A549 (cell line): Measurements from ENCODE around the gene HGF. TPM values are rescaled to one million over a fixed set of nuclear protein-coding genes. Genes with fewer than 3 reads are reported as not detected.

Experiments used
- ATAC-seq, 2 experiments: fragments of 200-7000 bp in 1 of 2; fragments of >200 bp in 1 of 2; cut with Nextera tagmentation in 1 of 2; cut with Tn5 transposase in 1 of 2; 3 replicates each; pipeline versions ENCODE4 v1.8.0 to v1.9.1; 2018 to 2020; ENCODE audit warnings: mild to moderate bottlenecking in 1 of 2, moderate library complexity in 1 of 2
- CTCF ChIA-PET: fragments of 300-600 bp; sonication (Branson Sonifier 250); formaldehyde crosslinking; extraction: SDS; loops from one replicate; lab custom pipeline; 2021; ENCODE audit warnings: antibody characterized with exemption, inconsistent platforms; lab: Yijun Ruan, JAX
- POLR2A ChIA-PET: fragments of 350-600 bp; formaldehyde crosslinking; extraction: SDS; loops from one replicate; lab custom pipeline; 2021; ENCODE audit warnings: antibody characterized with exemption, inconsistent platforms; lab: Yijun Ruan, JAX
- DNase-seq, 2 experiments: peaks; one replicate each; pipeline versions ENCODE4 v3.0.0 to v3.0.0-alpha.2; 2011 to 2016; ENCODE audit warnings: low read depth in 1 of 2, low spot score in 1 of 2
- FAIRE-seq: peaks from 2 replicates; lab custom pipeline; 2011; peaks lifted over from hg19 to GRCh38; lab: Jason Lieb, UNC
- H3K27ac ChIP-seq, 2 experiments: fragments of >200 bp; sonication (Bioruptor Twin); formaldehyde crosslinking; 3 replicates each; pipeline ENCODE4 v1.5.1; 2016 to 2017
- H3K4me1 ChIP-seq: fragments of >200 bp; sonication (Bioruptor Twin); formaldehyde crosslinking; 3 replicates; pipeline ENCODE4 v1.6.1; 2016
- H3K4me2 ChIP-seq: fragments of >200 bp; sonication (Bioruptor Twin); formaldehyde crosslinking; 3 replicates; pipeline ENCODE4 v1.6.1; 2016
- H3K4me3 ChIP-seq: fragments of >200 bp; sonication (Bioruptor Twin); formaldehyde crosslinking; 3 replicates; pipeline ENCODE4 v1.5.1; 2016
- H3K9me3 ChIP-seq: fragments of >200 bp; sonication (Bioruptor Twin); formaldehyde crosslinking; 3 replicates; pipeline ENCODE4 v1.6.1; 2016
- CBX8 ChIP-seq: fragments of 200-600 bp; sonication (generic); IDR thresholded peaks from 2 replicates; pipeline ENCODE4 v1.6.1; 2016
- CHD2 ChIP-seq: fragments of 150-350 bp; IDR thresholded peaks from 2 replicates; pipeline ENCODE4 v1.6.1; 2014; ENCODE audit warnings: low read length; ENCODE audit not compliant: partially characterized antibody
- CHD4 ChIP-seq: fragments of 200-600 bp; sonication (generic); IDR thresholded peaks from 2 replicates; pipeline ENCODE4 v1.6.1; 2016; ENCODE audit warnings: antibody characterized with exemption, mild to moderate bottlenecking, borderline replicate concordance
- EHF ChIP-seq: fragments of 250-450 bp; sonication (Bioruptor Pico); IDR thresholded peaks from 2 replicates; pipeline ENCODE4 v1.5.0; 2020; ENCODE audit warnings: mild to moderate bottlenecking
- EHMT2 ChIP-seq: fragments of 200-600 bp; sonication (generic); IDR thresholded peaks from 2 replicates; pipeline ENCODE4 v1.6.1; 2016; ENCODE audit warnings: antibody characterized with exemption, low read depth, mild to moderate bottlenecking, moderate library complexity
- EP300 ChIP-seq, 2 experiments: fragments of >200 bp; sonication (Bioruptor Twin); formaldehyde crosslinking; IDR thresholded peaks; 2 replicates in 1 of 2; 3 replicates in 1 of 2; pipeline ENCODE4 v1.6.1; 2016 to 2017
- ESRRA ChIP-seq: fragments of 150-350 bp; IDR thresholded peaks from 2 replicates; pipeline ENCODE4 v1.6.1; 2014; ENCODE audit warnings: mild to moderate bottlenecking, low read length, borderline replicate concordance
- FOSL2 ChIP-seq, 2 experiments: fragments of 450-650 bp in 1 of 2; fragments of >200 bp in 1 of 2; sonication (Bioruptor Twin) in 1 of 2; formaldehyde crosslinking; IDR thresholded peaks; 2 replicates each; pipeline versions ENCODE4 v1.5.0 to v1.6.1; 2016 to 2020; ENCODE audit warnings: mild to moderate bottlenecking in 1 of 2, moderate library complexity in 1 of 2
- FOXS1 ChIP-seq: fragments of 250-450 bp; sonication (Bioruptor Pico); IDR thresholded peaks from 2 replicates; pipeline ENCODE4 v1.5.0; 2020; ENCODE audit warnings: mild to moderate bottlenecking, moderate library complexity
- HDAC2 ChIP-seq: fragments of 200-600 bp; sonication (generic); IDR thresholded peaks from 2 replicates; pipeline ENCODE4 v1.6.1; 2016
- HOXA7 ChIP-seq: fragments of 250-450 bp; sonication (Bioruptor Pico); IDR thresholded peaks from 2 replicates; pipeline ENCODE4 v1.5.0; 2020; ENCODE audit warnings: mild to moderate bottlenecking, moderate library complexity
- HOXB13 ChIP-seq: fragments of 250-450 bp; sonication (Bioruptor Pico); IDR thresholded peaks from 2 replicates; pipeline ENCODE4 v1.5.0; 2020; ENCODE audit warnings: low read depth, mild to moderate bottlenecking, moderate library complexity
- HOXB5 ChIP-seq: fragments of 250-450 bp; sonication (Bioruptor Pico); IDR thresholded peaks from 2 replicates; pipeline ENCODE4 v1.5.0; 2020; ENCODE audit warnings: mild to moderate bottlenecking, moderate library complexity
- JUN ChIP-seq, 2 experiments: fragments of >200 bp; sonication (Bioruptor Twin); formaldehyde crosslinking; IDR thresholded peaks; 2 replicates in 1 of 2; 3 replicates in 1 of 2; pipeline ENCODE4 v1.6.1; 2016 to 2017
- KDM1A ChIP-seq: fragments of 200-600 bp; sonication (generic); IDR thresholded peaks from 2 replicates; pipeline ENCODE4 v1.6.1; 2016; ENCODE audit warnings: low read depth, mild to moderate bottlenecking
- KDM5A ChIP-seq: fragments of 200-600 bp; sonication (generic); IDR thresholded peaks from 2 replicates; pipeline ENCODE4 v1.6.1; 2016; ENCODE audit warnings: antibody characterized with exemption, mild to moderate bottlenecking
- MAFK ChIP-seq: fragments of 450-650 bp; IDR thresholded peaks from 2 replicates; pipeline ENCODE4 v1.6.1; 2014; ENCODE audit not compliant: partially characterized antibody
- MYC ChIP-seq: IDR thresholded peaks from 2 replicates; pipeline ENCODE4 v1.6.1; 2012; ENCODE audit warnings: mild to moderate bottlenecking, inconsistent platforms, low read length, improper control_type of control experiment, borderline replicate concordance
- NPAS2 ChIP-seq: fragments of 250-450 bp; sonication (Bioruptor Pico); IDR thresholded peaks from 2 replicates; pipeline ENCODE4 v1.8.0; 2022; ENCODE audit warnings: mild to moderate bottlenecking, moderate library complexity, borderline replicate concordance
- PHF8 ChIP-seq: fragments of 200-600 bp; sonication (generic); IDR thresholded peaks from 2 replicates; pipeline ENCODE4 v1.6.1; 2016; ENCODE audit warnings: low read depth, mild to moderate bottlenecking, antibody characterized with exemption, moderate library complexity, borderline replicate concordance
- POLR2AphosphoS2 ChIP-seq: conservative IDR thresholded peaks from 2 replicates; pipeline ENCODE4 v1.6.1; 2012; ENCODE audit warnings: low read length, improper control_type of control experiment, inconsistent platforms
- RARB ChIP-seq: fragments of 250-450 bp; sonication (Bioruptor Pico); IDR thresholded peaks from 2 replicates; pipeline ENCODE4 v1.8.0; 2021; ENCODE audit warnings: mild to moderate bottlenecking, moderate library complexity
- RCOR1 ChIP-seq: fragments of 150-350 bp; IDR thresholded peaks from 2 replicates; pipeline ENCODE4 v1.6.1; 2014; ENCODE audit warnings: antibody characterized with exemption, low read length, low read depth
- SREBF2 ChIP-seq: fragments of 450-650 bp; IDR thresholded peaks from 2 replicates; pipeline ENCODE4 v1.6.1; 2014; ENCODE audit warnings: mild to moderate bottlenecking, moderate library complexity
- TP53 ChIP-seq: fragments of 250-450 bp; sonication (Bioruptor Pico); IDR thresholded peaks from 2 replicates; pipeline ENCODE4 v1.5.0; 2021; ENCODE audit warnings: mild to moderate bottlenecking, moderate library complexity
- ZFP36 ChIP-seq: fragments of 450-650 bp; IDR thresholded peaks from 2 replicates; pipeline ENCODE4 v1.6.1; 2014; ENCODE audit warnings: borderline replicate concordance; ENCODE audit not compliant: partially characterized antibody
- ZNF302 ChIP-seq: fragments of 250-450 bp; sonication (Bioruptor Pico); IDR thresholded peaks from 2 replicates; pipeline ENCODE4 v1.9.0; 2021; ENCODE audit warnings: inconsistent platforms, mild to moderate bottlenecking, moderate library complexity
- ZSCAN20 ChIP-seq: fragments of 250-450 bp; sonication (Bioruptor Pico); IDR thresholded peaks from 2 replicates; pipeline ENCODE4 v1.8.0; 2022; ENCODE audit warnings: mild to moderate bottlenecking, moderate library complexity
- WGBS: methylation state at CpG from one replicate; pipeline ENCODE4 v1.1.6; 2017; ENCODE audit errors: missing lambda C conversion rate; 5-methylcytosine and 5-hydroxymethylcytosine counted together
- polyA minus RNA-seq: library from RNA; depleted of rRNA, polyadenylated mRNA; stranded (reverse); fragments of >200 nt; gene quantifications from 2 replicates; pipeline ENCODE4 v1.2.3, GENCODE V29; 2011; rRNA and poly(A)+ RNA removed
- polyA plus RNA-seq, 4 experiments: library from polyadenylated mRNA; depleted of rRNA in 3 of 4; stranded (reverse); fragments of >200 nt; fragmentation: RNase III in 1 of 4; extraction: RNeasy Plus Mini Kit Qiagen cat#74134 plus additional on column Dnase treatment in 1 of 4; gene quantifications; 2 replicates in 3 of 4; 3 replicates in 1 of 4; pipeline ENCODE4 v1.2.3, GENCODE V29; 2011 to 2017
- TF ChIP-seq, protein P1 (sequence below): fragments of >200 bp; sonication (Bioruptor Twin); formaldehyde crosslinking; IDR thresholded peaks from 3 replicates; pipeline ENCODE4 v1.5.1; 2016
- TF ChIP-seq, protein P2 (sequence below): fragments of 200-600 bp; sonication (generic); IDR thresholded peaks from 2 replicates; pipeline ENCODE4 v1.6.1; 2016; ENCODE audit warnings: antibody characterized with exemption, mild to moderate bottlenecking, moderate library complexity
- TF ChIP-seq, protein P3 (sequence below): fragments of 450-650 bp; IDR thresholded peaks from 2 replicates; pipeline ENCODE4 v1.6.1; 2014; ENCODE audit warnings: antibody characterized with exemption
- TF ChIP-seq, protein P4 (sequence below): IDR thresholded peaks from 2 replicates; pipeline ENCODE4 v1.6.1; 2012

Gene HGF
- polyA plus RNA-seq (2011; rRNA removed), result 0.21 and 0.31 TPM in 2 replicates
- 0.01 TPM in 2 replicates for polyA plus RNA-seq (2012; cell fraction: cytosol; rRNA removed)
- 0.02 TPM in 1 of 2 replicates, not detected in the other for polyA plus RNA-seq (2012; cell fraction: nucleus; rRNA removed)
- polyA plus RNA-seq (2017; fragmentation: RNase III; extraction: RNeasy Plus Mini Kit Qiagen cat#74134 plus additional on column Dnase treatment), result 0.06 TPM in 1 of 3 replicates, not detected in the others
- polyA minus RNA-seq, result 0.05 and 0.08 TPM in 2 replicates

DNA sequence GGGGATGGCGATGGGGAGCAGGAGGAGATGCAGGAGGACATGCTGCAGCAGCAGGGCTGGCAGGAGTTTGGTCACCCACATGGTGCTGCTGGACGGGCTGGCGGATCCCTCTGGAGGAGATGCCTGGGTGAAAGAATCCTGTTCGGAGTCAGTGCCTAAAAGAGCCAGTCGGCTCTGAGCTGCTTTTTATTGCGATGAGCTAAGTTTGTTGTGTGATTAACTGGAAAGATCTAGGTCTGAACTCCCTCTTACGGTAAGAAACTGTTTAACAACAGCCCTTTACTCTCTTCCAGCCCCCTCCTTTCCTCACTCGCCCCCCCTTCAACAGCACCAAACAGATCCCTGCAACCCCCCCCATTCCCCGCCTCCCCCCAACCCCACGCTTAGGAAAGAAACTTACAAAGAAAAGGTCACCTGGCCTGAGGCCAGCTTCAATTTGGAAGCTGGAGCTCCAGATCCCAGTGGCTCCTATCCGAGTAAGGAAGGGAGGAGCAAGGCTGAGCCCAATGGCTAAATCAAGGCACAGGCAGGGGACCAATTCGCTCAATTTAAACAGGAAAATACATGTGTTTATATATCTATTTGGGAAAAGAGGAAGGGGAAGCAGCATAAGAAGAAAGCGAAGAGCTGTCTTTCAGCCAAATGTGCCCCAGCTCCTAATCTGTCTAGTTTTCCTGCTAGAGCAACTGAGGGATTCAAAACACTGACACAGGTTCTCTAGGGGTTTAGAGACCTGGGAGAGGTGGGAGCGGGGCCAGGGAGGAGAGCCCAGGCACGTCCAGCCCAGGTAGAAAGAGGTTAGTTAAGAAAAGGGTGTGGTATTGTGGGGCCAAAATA, at the start of gene HGF:
TSS of gene HGF (minus strand) at position 157 of the 837 bp plus-strand sequence. CDS start at position 81, 76 bp downstream.
- no peak for TF ChIP-seq HOXA7
- no peak for TF ChIP-seq RARB (CRISPR knock-in tag)
- TF ChIP-seq KDM5A, result no peak
- TF ChIP-seq, protein P1, sequence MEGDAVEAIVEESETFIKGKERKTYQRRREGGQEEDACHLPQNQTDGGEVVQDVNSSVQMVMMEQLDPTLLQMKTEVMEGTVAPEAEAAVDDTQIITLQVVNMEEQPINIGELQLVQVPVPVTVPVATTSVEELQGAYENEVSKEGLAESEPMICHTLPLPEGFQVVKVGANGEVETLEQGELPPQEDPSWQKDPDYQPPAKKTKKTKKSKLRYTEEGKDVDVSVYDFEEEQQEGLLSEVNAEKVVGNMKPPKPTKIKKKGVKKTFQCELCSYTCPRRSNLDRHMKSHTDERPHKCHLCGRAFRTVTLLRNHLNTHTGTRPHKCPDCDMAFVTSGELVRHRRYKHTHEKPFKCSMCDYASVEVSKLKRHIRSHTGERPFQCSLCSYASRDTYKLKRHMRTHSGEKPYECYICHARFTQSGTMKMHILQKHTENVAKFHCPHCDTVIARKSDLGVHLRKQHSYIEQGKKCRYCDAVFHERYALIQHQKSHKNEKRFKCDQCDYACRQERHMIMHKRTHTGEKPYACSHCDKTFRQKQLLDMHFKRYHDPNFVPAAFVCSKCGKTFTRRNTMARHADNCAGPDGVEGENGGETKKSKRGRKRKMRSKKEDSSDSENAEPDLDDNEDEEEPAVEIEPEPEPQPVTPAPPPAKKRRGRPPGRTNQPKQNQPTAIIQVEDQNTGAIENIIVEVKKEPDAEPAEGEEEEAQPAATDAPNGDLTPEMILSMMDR, result no peak
- TF ChIP-seq, protein P2, sequence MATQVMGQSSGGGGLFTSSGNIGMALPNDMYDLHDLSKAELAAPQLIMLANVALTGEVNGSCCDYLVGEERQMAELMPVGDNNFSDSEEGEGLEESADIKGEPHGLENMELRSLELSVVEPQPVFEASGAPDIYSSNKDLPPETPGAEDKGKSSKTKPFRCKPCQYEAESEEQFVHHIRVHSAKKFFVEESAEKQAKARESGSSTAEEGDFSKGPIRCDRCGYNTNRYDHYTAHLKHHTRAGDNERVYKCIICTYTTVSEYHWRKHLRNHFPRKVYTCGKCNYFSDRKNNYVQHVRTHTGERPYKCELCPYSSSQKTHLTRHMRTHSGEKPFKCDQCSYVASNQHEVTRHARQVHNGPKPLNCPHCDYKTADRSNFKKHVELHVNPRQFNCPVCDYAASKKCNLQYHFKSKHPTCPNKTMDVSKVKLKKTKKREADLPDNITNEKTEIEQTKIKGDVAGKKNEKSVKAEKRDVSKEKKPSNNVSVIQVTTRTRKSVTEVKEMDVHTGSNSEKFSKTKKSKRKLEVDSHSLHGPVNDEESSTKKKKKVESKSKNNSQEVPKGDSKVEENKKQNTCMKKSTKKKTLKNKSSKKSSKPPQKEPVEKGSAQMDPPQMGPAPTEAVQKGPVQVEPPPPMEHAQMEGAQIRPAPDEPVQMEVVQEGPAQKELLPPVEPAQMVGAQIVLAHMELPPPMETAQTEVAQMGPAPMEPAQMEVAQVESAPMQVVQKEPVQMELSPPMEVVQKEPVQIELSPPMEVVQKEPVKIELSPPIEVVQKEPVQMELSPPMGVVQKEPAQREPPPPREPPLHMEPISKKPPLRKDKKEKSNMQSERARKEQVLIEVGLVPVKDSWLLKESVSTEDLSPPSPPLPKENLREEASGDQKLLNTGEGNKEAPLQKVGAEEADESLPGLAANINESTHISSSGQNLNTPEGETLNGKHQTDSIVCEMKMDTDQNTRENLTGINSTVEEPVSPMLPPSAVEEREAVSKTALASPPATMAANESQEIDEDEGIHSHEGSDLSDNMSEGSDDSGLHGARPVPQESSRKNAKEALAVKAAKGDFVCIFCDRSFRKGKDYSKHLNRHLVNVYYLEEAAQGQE, result no peak
- no peak for TF ChIP-seq MYC
- no peak for TF ChIP-seq HOXB13
- no peak for TF ChIP-seq ZNF302 (CRISPR knock-in tag)
- TF ChIP-seq ESRRA, result no peak
- TF ChIP-seq, protein P3, sequence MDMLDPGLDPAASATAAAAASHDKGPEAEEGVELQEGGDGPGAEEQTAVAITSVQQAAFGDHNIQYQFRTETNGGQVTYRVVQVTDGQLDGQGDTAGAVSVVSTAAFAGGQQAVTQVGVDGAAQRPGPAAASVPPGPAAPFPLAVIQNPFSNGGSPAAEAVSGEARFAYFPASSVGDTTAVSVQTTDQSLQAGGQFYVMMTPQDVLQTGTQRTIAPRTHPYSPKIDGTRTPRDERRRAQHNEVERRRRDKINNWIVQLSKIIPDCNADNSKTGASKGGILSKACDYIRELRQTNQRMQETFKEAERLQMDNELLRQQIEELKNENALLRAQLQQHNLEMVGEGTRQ, result no peak
- no peak for TF ChIP-seq TP53 (CRISPR knock-in tag)
- no peak for TF ChIP-seq CHD4
- TF ChIP-seq HDAC2, result no peak
- no peak for TF ChIP-seq FOSL2 (IDR thresholded peaks at IDR 0.05)
- TF ChIP-seq FOSL2 (CRISPR knock-in tag; IDR thresholded peaks at IDR 0.05), result no peak
- no peak for TF ChIP-seq KDM1A
- Histone ChIP-seq H3K4me3 (no peak within 1 kb of the TSS), H3K4me2 (no peak within 1 kb of the TSS), H3K9me3 (no peaks in the 10 kb centered on the region), H3K4me1 (no peaks in the 10 kb centered on the region), H3K27ac (no peak within 1 kb of the TSS)
- no peak for DNase-seq
- peak in 1 of 2 experiments; percentile 42; a peak in 2 of 6 replicates for ATAC-seq
- no peak for FAIRE-seq
- WGBS, result 76% methylated on average over 12 of the region's 15 CpGs
- CTCF ChIA-PET, result interaction anchor here (0.6 to 1.6 kb wide), 4 partner anchors 9 to 852 kb away, joined by 3 to 5 read pairs (median 4); no protein-coding TSS in a partner anchor
- POLR2A ChIA-PET, result no interaction called here

DNA sequence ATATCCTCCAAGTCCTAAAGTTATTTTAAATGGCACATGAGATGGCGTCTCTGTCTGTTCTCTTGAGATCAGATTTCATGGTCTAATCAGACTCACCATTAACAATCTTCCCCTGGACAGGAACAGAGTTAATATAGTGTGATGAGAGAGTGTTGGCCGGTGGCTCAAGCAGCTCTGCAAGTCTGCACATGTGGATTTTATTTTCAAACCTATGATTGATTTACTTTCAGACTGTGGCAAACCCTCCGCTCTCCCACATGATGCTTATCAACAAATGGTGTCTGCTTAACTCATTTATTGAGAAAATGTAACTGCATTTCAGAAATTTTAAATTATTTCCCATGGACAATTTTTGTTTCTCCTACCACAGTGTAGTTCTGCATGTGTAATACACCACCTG, 46.5 kb upstream of the HGF start:
- FAIRE-seq (no peak), DNase-seq (no peak), ATAC-seq (no peak)
- H3K9me3 ChIP-seq, result no peaks in the 10 kb centered on the region
- ChIA-PET CTCF (no interaction called here), POLR2A (no interaction called here)
- H3K27ac ChIP-seq, result no peak overlapping the region
- H3K4me2 ChIP-seq, result no peak overlapping the region
- WGBS, result 81% methylated on average over 3 of the region's 3 CpGs
- no peaks in the 10 kb centered on the region for H3K4me1 ChIP-seq
- no peak overlapping the region for H3K4me3 ChIP-seq
- TF ChIP-seq HOXB5 (CRISPR knock-in tag) (no peak), RCOR1 (no peak), JUN (IDR thresholded peaks at IDR 0.05) (no peak), FOXS1 (CRISPR knock-in tag) (no peak), SREBF2 (no peak), RARB (CRISPR knock-in tag) (no peak), CBX8 (no peak), PHF8 (no peak), EHF (CRISPR knock-in tag) (no peak), MAFK (no peak), ZFP36 (no peak), POLR2AphosphoS2 (no peak), EP300 (IDR thresholded peaks at IDR 0.05) (no peak), ZSCAN20 (CRISPR knock-in tag) (no peak), EHMT2 (no peak), NPAS2 (CRISPR knock-in tag) (no peak), CHD2 (no peak)
- TF ChIP-seq, protein P4, sequence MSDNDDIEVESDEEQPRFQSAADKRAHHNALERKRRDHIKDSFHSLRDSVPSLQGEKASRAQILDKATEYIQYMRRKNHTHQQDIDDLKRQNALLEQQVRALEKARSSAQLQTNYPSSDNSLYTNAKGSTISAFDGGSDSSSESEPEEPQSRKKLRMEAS, result no peak
